Caco-2 (cell line): ENCODE data around the gene UAP1. TPM values are rescaled to one million over a fixed set of nuclear protein-coding genes. Genes with fewer than 3 reads are reported as not detected.

Source experiments
- BruUV-seq: library from RNA; stranded (reverse); fragments of 400-500 nt; replicated peaks from 2 replicates; lab custom pipeline; 2021; lab: Mats Ljungman, UMichigan
- CTCF ChIA-PET: fragments of 300-600 bp; sonication (Branson Sonifier 250); formaldehyde crosslinking; loops from one replicate; lab custom pipeline; 2022; ENCODE audit warnings: antibody characterized with exemption; lab: Charles Lee
- POLR2A ChIA-PET: fragments of 300-600 bp; sonication (Branson Sonifier 250); formaldehyde crosslinking; loops from one replicate; lab custom pipeline; 2022; ENCODE audit warnings: antibody characterized with exemption; lab: Charles Lee
- DNase-seq, 2 experiments: peaks; one replicate each; pipeline versions ENCODE4 v3.0.0 to v3.0.0-alpha.2; 2020 to 2022
- H3K27me3 ChIP-seq: replicated peaks from 2 replicates; pipeline ENCODE4 v1.6.0; 2011; ENCODE audit warnings: low read length; ENCODE audit not compliant: control insufficient read depth, insufficient read depth
- H3K36me3 ChIP-seq: 2 replicates; pipeline ENCODE4 v1.5.1; 2011; ENCODE audit warnings: low read length; ENCODE audit not compliant: control insufficient read depth, insufficient read depth
- H3K4me1 ChIP-seq: fragments of 250-450 bp; sonication (Bioruptor Pico); 2 replicates; pipeline ENCODE4 v1.5.1; 2020; ENCODE audit warnings: mild to moderate bottlenecking
- H3K4me3 ChIP-seq: 2 replicates; pipeline ENCODE4 v1.5.1; 2011; ENCODE audit warnings: low read depth, mild to moderate bottlenecking, control low read depth, low read length
- H3K9me3 ChIP-seq: fragments of 250-450 bp; sonication (Bioruptor Pico); 2 replicates; pipeline ENCODE4 v1.5.1; 2020; ENCODE audit warnings: mild to moderate bottlenecking, moderate library complexity
- H3K27ac Mint-ChIP-seq: one replicate; pipeline ENCODE4 v1.8.0; 2022; ENCODE audit warnings: mixed read lengths; ENCODE audit not compliant: unreplicated experiment
- H3K27me3 Mint-ChIP-seq: one replicate; pipeline ENCODE4 v1.8.0; 2022; ENCODE audit warnings: mixed read lengths; ENCODE audit not compliant: insufficient read depth, unreplicated experiment
- H3K36me3 Mint-ChIP-seq: one replicate; pipeline ENCODE4 v1.8.0; 2022; ENCODE audit warnings: mild to moderate bottlenecking, mixed read lengths; ENCODE audit not compliant: insufficient read depth, unreplicated experiment
- H3K4me1 Mint-ChIP-seq: one replicate; pipeline ENCODE4 v1.8.0; 2022; ENCODE audit warnings: low read depth, mixed read lengths; ENCODE audit not compliant: unreplicated experiment
- H3K4me3 Mint-ChIP-seq: one replicate; pipeline ENCODE4 v1.8.0; 2022; ENCODE audit warnings: mild to moderate bottlenecking, moderate library complexity, mixed read lengths; ENCODE audit not compliant: unreplicated experiment
- H3K9me3 Mint-ChIP-seq: one replicate; pipeline ENCODE4 v1.8.0; 2022; ENCODE audit warnings: mixed read lengths; ENCODE audit not compliant: unreplicated experiment
- CTCF ChIP-seq, 2 experiments: fragments of 200-600 bp in 1 of 2; IDR thresholded peaks; 1 replicate in 1 of 2; 2 replicates in 1 of 2; pipeline versions ENCODE4 v1.5.1 to v1.8.0; 2011 to 2022; ENCODE audit warnings: antibody characterized with exemption in 1 of 2, control low read depth in 1 of 2, inconsistent platforms in 1 of 2, low read depth in 1 of 2, low read length in 1 of 2, mild to moderate bottlenecking in 1 of 2, moderate library complexity in 1 of 2; ENCODE audit not compliant: insufficient read depth in 1 of 2, severe bottlenecking in 1 of 2, unreplicated experiment in 1 of 2
- intact Hi-C: fragments of 100-400 bp; cut with micrococcal nuclease; formaldehyde crosslinking; loops from one replicate; pipeline ENCODE4 v1.10.0; 2022; ENCODE audit not compliant: unreplicated experiment
- total RNA-seq: library from RNA; stranded (reverse); gene quantifications from 2 replicates; pipeline ENCODE4 v1.2.3, GENCODE V29; 2022

Gene UAP1
- total RNA-seq, 1 experiment from 2014 or later: 39.8 TPM

GRCh38 chr1:162621256-162621655, 59.7 kb downstream of the UAP1 start:
- no peaks in the 10 kb centered on the region for H3K36me3 Mint-ChIP-seq
- POLR2A ChIA-PET: no interaction called here
- Histone ChIP-seq H3K36me3 (no peaks in the 10 kb centered on the region), H3K4me1 (no peaks in the 10 kb centered on the region), H3K4me3 (no peak overlapping the region), H3K9me3 (peaks cover 6% of the 10 kb centered on the region), H3K27me3 (no peaks in the 10 kb centered on the region)
- BruUV-seq: no TSS peak
- H3K27me3 Mint-ChIP-seq: no peaks in the 10 kb centered on the region
- TF ChIP-seq CTCF (IDR thresholded peaks at IDR 0.05; ENCODE audit: insufficient read depth in 1 of 2, low read depth in 1 of 2, low read length in 1 of 2, severe bottlenecking in 1 of 2, unreplicated experiment in 1 of 2): no peak
- H3K4me3 Mint-ChIP-seq: no peak overlapping the region
- H3K27ac Mint-ChIP-seq: no peak overlapping the region
- CTCF ChIA-PET: no interaction called here
- H3K4me1 Mint-ChIP-seq: no peaks in the 10 kb centered on the region
- intact Hi-C loops: no loop called here
- no peak for DNase-seq
- no peaks in the 10 kb centered on the region for H3K9me3 Mint-ChIP-seq

GRCh38 chr1:162625679-162626078, 64.2 kb downstream of the UAP1 start:
- Mint-ChIP-seq H3K27ac (no peak overlapping the region), H3K4me3 (no peak overlapping the region), H3K27me3 (no peaks in the 10 kb centered on the region), H3K9me3 (no peaks in the 10 kb centered on the region), H3K4me1 (no peaks in the 10 kb centered on the region), H3K36me3 (no peaks in the 10 kb centered on the region)
- Histone ChIP-seq H3K9me3 (no peaks in the 10 kb centered on the region), H3K4me1 (no peaks in the 10 kb centered on the region), H3K36me3 (no peaks in the 10 kb centered on the region), H3K4me3 (no peak overlapping the region), H3K27me3 (no peaks in the 10 kb centered on the region; the same call in 1 of the 2 replicates)
- ChIA-PET POLR2A (no interaction called here), CTCF (interaction anchor here (1.9 kb wide), 1 partner anchor 175 kb away, joined by 5 read pairs; no protein-coding TSS in a partner anchor)
- TF ChIP-seq CTCF (IDR thresholded peaks at IDR 0.05; ENCODE audit: insufficient read depth in 1 of 2, low read depth in 1 of 2, low read length in 1 of 2, severe bottlenecking in 1 of 2, unreplicated experiment in 1 of 2): no peak
- intact Hi-C loops: no loop called here
- DNase-seq: no peak
- BruUV-seq: no TSS peak

- Mint-ChIP-seq H3K27me3 (no peaks in the 10 kb centered on the region), H3K27ac (no peak overlapping the region), H3K9me3 (no peaks in the 10 kb centered on the region), H3K4me1 (peaks cover 3% of the 10 kb centered on the region), H3K4me3 (no peak overlapping the region), H3K36me3 (no peaks in the 10 kb centered on the region)
- no peak for TF ChIP-seq CTCF (IDR thresholded peaks at IDR 0.05; ENCODE audit: insufficient read depth in 1 of 2, low read depth in 1 of 2, low read length in 1 of 2, severe bottlenecking in 1 of 2, unreplicated experiment in 1 of 2)
- Histone ChIP-seq H3K4me3 (no peak overlapping the region), H3K36me3 (no peaks in the 10 kb centered on the region), H3K4me1 (no peaks in the 10 kb centered on the region), H3K9me3 (no peaks in the 10 kb centered on the region), H3K27me3 (no peaks in the 10 kb centered on the region; the same call in 1 of the 2 replicates)
- CTCF ChIA-PET: interaction anchor here (1.9 kb wide), 1 partner anchor 174 kb away, joined by 5 read pairs; no protein-coding TSS in a partner anchor
- no peak for DNase-seq
- POLR2A ChIA-PET: no interaction called here
- intact Hi-C loops: no loop called here
- no TSS peak for BruUV-seq
These were observed 64.6 kb downstream of the UAP1 start for GRCh38 chr1:162626094-162626493.
